Measurements from ENCODE around the gene MINDY4B.

GRCh38 chr3:150942221-150942620, 37.0 kb upstream of the MINDY4B start:
- TF ChIP-seq CTCF (IDR thresholded peaks at IDR 0.05), result no peak
- no peak for TF ChIP-seq POLR2AphosphoS5 (IDR thresholded peaks at IDR 0.05)
- TF ChIP-seq POLR2A (IDR thresholded peaks at IDR 0.05; ENCODE audit: low read depth), result no peak
- TF ChIP-seq EP300 (IDR thresholded peaks at IDR 0.05), result no peak

Data from esophagus muscularis mucosa (tissue), 4 donors.